ENCODE measurements around the gene LMBRD1. TPM values are rescaled to one million over a fixed set of nuclear protein-coding genes. Genes with fewer than 3 reads are reported as not detected.

Gene LMBRD1
- total and polyA plus RNA-seq, 2 experiments from 2014 or later = 54.3 to 88.6 TPM

DNA sequence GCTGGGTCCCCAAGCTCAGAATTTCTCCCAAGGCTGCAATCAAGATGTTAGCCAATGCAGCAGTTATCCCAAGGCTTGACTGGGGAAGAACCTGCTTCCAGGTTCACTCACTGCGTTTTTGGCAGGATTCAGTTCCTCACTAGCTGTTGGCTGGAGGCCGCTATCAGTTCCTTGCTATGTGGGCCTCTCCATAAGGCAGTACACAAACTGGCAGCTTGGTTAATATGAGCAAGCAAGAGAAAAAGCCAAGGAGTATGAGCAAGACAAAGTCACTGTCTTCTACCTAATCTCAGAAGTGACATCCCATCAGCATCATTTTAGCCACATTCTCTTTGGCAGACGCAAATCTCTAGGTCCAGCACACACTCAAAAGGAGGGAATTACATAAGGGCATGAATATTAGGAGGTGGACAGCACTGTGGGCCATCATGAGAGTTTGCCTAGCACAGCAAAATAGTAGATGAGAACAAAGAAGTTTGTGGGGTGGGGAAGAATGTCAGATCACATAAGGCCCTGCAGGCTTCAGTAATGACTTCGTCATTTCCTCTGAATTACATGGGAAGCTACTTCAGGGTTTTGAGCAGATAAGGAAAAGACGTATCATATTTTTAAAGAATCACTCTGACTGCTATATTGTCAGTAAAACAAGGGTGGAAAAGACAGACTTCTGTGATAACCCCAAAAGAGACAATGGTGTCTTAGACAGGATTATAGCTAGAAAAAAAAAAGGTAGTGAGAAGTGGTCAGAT lies 25.5 kb downstream of the LMBRD1 start:
- DNase-seq (ENCODE audit: low spot score) = no peak
- Histone ChIP-seq H3K4me2 (no peak overlapping the region), H2AFZ (no peak overlapping the region), H3K27ac (no peak overlapping the region), H3K4me3 (no peak overlapping the region), H3K27me3 (no peaks in the 10 kb centered on the region), H4K20me1 (ENCODE audit: insufficient read depth, poor library complexity, severe bottlenecking) (no peaks in the 10 kb centered on the region), H3K9me3 (ENCODE audit: low read depth) (no peaks in the 10 kb centered on the region), H3K9me2 (replicated peaks; ENCODE audit: insufficient read depth) (no peaks in the 10 kb centered on the region), H3K79me2 (peaks cover 22% of the 10 kb centered on the region), H3K4me1 (ENCODE audit: insufficient read depth) (no peaks in the 10 kb centered on the region), H3K36me3 (replicated peaks; ENCODE audit: insufficient read depth, low read depth) (no peaks in the 10 kb centered on the region)
- WGBS (ENCODE audit: low lambda C conversion rate, missing lambda C conversion rate) = 86% methylated on average over 5 of the region's 5 CpGs
- TF ChIP-seq EZH2 (IDR thresholded peaks at IDR 0.05; ENCODE audit: borderline replicate concordance) = no peak
- TF ChIP-seq EZH2phosphoT487 (IDR thresholded peaks at IDR 0.05; ENCODE audit: low read depth, severe bottlenecking, unreplicated experiment) = no peak
- TF ChIP-seq, protein P1, sequence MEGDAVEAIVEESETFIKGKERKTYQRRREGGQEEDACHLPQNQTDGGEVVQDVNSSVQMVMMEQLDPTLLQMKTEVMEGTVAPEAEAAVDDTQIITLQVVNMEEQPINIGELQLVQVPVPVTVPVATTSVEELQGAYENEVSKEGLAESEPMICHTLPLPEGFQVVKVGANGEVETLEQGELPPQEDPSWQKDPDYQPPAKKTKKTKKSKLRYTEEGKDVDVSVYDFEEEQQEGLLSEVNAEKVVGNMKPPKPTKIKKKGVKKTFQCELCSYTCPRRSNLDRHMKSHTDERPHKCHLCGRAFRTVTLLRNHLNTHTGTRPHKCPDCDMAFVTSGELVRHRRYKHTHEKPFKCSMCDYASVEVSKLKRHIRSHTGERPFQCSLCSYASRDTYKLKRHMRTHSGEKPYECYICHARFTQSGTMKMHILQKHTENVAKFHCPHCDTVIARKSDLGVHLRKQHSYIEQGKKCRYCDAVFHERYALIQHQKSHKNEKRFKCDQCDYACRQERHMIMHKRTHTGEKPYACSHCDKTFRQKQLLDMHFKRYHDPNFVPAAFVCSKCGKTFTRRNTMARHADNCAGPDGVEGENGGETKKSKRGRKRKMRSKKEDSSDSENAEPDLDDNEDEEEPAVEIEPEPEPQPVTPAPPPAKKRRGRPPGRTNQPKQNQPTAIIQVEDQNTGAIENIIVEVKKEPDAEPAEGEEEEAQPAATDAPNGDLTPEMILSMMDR (IDR thresholded peaks at IDR 0.05; ENCODE audit: poor library complexity) = no peak

DNA sequence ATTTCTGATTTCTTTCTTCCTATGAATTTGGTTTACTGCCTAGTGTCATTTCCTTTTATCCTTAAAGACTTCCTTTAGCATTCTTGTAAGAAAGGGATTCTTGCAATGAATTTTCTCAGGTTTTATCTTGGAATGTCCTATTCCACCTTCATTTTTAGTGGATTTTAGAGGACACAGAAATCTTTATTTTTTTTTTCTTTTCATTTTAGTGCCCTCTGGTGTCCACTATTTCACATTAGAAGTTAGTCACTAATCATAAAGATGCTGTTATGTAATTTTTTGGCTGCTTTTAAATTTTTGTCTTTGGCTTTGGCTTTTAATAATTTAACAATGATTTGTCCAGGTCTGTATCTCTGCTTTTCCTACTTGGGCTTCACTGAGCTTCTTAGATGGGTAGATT lies 28.1 kb downstream of the LMBRD1 start:
- DNase-seq (ENCODE audit: low spot score) = no peak
- TF ChIP-seq, protein P1 (IDR thresholded peaks at IDR 0.05; ENCODE audit: poor library complexity) = peak; percentile 36
- no peak for TF ChIP-seq EZH2 (IDR thresholded peaks at IDR 0.05; ENCODE audit: borderline replicate concordance)
- Histone ChIP-seq H3K79me2 (peaks cover 21% of the 10 kb centered on the region), H3K36me3 (replicated peaks; ENCODE audit: insufficient read depth, low read depth) (no peaks in the 10 kb centered on the region), H3K9me3 (ENCODE audit: low read depth) (no peaks in the 10 kb centered on the region), H3K4me1 (ENCODE audit: insufficient read depth) (no peaks in the 10 kb centered on the region), H3K27me3 (no peaks in the 10 kb centered on the region), H3K27ac (no peak overlapping the region), H4K20me1 (ENCODE audit: insufficient read depth, poor library complexity, severe bottlenecking) (no peaks in the 10 kb centered on the region), H3K9me2 (replicated peaks; ENCODE audit: insufficient read depth) (no peaks in the 10 kb centered on the region), H2AFZ (no peak overlapping the region), H3K4me3 (no peak overlapping the region), H3K4me2 (no peak overlapping the region)

DNA sequence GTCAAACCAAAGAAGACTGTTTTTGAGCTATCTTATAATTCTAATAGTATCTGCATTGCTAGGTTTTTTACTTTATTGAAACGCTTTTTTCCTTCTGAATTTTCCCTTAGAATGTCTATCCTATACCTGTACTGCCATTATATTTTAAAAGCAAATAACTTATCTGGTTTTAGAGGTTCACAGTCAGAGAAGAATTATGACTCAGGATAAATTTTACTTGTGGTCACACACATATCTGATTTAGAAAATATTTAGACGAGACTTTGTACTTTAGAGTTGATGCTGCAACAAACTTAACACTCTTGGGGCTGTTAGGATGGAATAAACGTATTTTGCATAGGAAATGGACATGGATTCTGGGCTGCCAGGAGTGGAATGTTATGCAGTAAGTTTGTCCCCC lies 33.0 kb downstream of the LMBRD1 start:
- H3K79me2 ChIP-seq = peaks cover 40% of the 10 kb centered on the region
- no peaks in the 10 kb centered on the region for H3K4me1 ChIP-seq (ENCODE audit: insufficient read depth)
- H3K9me2 ChIP-seq (replicated peaks; ENCODE audit: insufficient read depth) = no peaks in the 10 kb centered on the region
- no peak overlapping the region for H3K27ac ChIP-seq
- no peaks in the 10 kb centered on the region for H3K9me3 ChIP-seq (ENCODE audit: low read depth)
- no peak overlapping the region for H3K4me3 ChIP-seq
- H3K27me3 ChIP-seq = no peaks in the 10 kb centered on the region
- H3K4me2 ChIP-seq = no peak overlapping the region
- TF ChIP-seq EZH2 (IDR thresholded peaks at IDR 0.05; ENCODE audit: borderline replicate concordance) (no peak), EZH2phosphoT487 (IDR thresholded peaks at IDR 0.05; ENCODE audit: low read depth, severe bottlenecking, unreplicated experiment) (no peak)
- TF ChIP-seq, protein P1 (IDR thresholded peaks at IDR 0.05; ENCODE audit: poor library complexity) = no peak
- 94% methylated on average over 3 of the region's 3 CpGs for WGBS (ENCODE audit: low lambda C conversion rate, missing lambda C conversion rate)
- no peaks in the 10 kb centered on the region for H3K36me3 ChIP-seq (replicated peaks; ENCODE audit: insufficient read depth, low read depth)
- H4K20me1 ChIP-seq (ENCODE audit: insufficient read depth, poor library complexity, severe bottlenecking) = no peaks in the 10 kb centered on the region
- DNase-seq (ENCODE audit: low spot score) = no peak
- H2AFZ ChIP-seq = no peak overlapping the region

Measured in hepatocyte (in vitro differentiated cells).